GM12801 (cell line): ENCODE data around the gene WDR74.

ENCODE experiments used
- CTCF ChIP-seq: IDR thresholded peaks from one replicate; pipeline ENCODE4 v1.5.1; 2011; ENCODE audit warnings: control low read depth; ENCODE audit not compliant: insufficient read length; ENCODE audit errors: extremely low read depth

Gene WDR74

GRCh38 chr11:62881579-62882430, 42.4 kb upstream of the WDR74 start:
- no peak for TF ChIP-seq CTCF

GRCh38 chr11:62880803-62881578, 41.6 kb upstream of the WDR74 start, which contains the start of gene SLC3A2:
TSS of gene SLC3A2 (plus strand) at chr11:62880896. CDS start at chr11:62881024, 128 bp downstream.
- TF ChIP-seq CTCF: no peak

- TF ChIP-seq CTCF: no peak
These were observed 40.9 kb upstream of the WDR74 start for GRCh38 chr11:62880231-62880802.

- no peak for TF ChIP-seq CTCF
These were observed 40.0 kb upstream of the WDR74 start for GRCh38 chr11:62879235-62879978.

GRCh38 chr11:62876712-62877111, 37.3 kb upstream of the WDR74 start:
- TF ChIP-seq CTCF: no peak

- no peak for TF ChIP-seq CTCF
These were observed 36.5 kb upstream of the WDR74 start for GRCh38 chr11:62875698-62876478.
